GM13976 (cell line): ENCODE measurements around the gene GPSM1.

Experiments used
- DNase-seq: peaks from one replicate; pipeline ENCODE4 v3.0.0; 2012; ENCODE audit warnings: low spot score
- in situ Hi-C: fragments of 300-500 bp; cut with MboI; formaldehyde crosslinking; loops from one replicate; pipeline ENCODE4 v1.12.0; 2022; ENCODE audit warnings: low sequenced_read_pairs, mixed read lengths, inconsistent platforms; ENCODE audit not compliant: unreplicated experiment
- TF ChIP-seq, protein P1 (sequence below): IDR thresholded peaks from 2 replicates; pipeline ENCODE4 v1.5.1; 2012; ENCODE audit warnings: borderline replicate concordance, mild to moderate bottlenecking; ENCODE audit not compliant: insufficient read depth; ENCODE audit errors: extremely low read depth, missing control alignments, control extremely low read depth

The GPSM1 gene

GRCh38 chr9:136372561-136373299, 45.4 kb downstream of the GPSM1 start:
- TF ChIP-seq, protein P1, sequence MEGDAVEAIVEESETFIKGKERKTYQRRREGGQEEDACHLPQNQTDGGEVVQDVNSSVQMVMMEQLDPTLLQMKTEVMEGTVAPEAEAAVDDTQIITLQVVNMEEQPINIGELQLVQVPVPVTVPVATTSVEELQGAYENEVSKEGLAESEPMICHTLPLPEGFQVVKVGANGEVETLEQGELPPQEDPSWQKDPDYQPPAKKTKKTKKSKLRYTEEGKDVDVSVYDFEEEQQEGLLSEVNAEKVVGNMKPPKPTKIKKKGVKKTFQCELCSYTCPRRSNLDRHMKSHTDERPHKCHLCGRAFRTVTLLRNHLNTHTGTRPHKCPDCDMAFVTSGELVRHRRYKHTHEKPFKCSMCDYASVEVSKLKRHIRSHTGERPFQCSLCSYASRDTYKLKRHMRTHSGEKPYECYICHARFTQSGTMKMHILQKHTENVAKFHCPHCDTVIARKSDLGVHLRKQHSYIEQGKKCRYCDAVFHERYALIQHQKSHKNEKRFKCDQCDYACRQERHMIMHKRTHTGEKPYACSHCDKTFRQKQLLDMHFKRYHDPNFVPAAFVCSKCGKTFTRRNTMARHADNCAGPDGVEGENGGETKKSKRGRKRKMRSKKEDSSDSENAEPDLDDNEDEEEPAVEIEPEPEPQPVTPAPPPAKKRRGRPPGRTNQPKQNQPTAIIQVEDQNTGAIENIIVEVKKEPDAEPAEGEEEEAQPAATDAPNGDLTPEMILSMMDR, result peak; percentile 8
- in situ Hi-C loops, result no loop called here
- no peak for DNase-seq

DNA sequence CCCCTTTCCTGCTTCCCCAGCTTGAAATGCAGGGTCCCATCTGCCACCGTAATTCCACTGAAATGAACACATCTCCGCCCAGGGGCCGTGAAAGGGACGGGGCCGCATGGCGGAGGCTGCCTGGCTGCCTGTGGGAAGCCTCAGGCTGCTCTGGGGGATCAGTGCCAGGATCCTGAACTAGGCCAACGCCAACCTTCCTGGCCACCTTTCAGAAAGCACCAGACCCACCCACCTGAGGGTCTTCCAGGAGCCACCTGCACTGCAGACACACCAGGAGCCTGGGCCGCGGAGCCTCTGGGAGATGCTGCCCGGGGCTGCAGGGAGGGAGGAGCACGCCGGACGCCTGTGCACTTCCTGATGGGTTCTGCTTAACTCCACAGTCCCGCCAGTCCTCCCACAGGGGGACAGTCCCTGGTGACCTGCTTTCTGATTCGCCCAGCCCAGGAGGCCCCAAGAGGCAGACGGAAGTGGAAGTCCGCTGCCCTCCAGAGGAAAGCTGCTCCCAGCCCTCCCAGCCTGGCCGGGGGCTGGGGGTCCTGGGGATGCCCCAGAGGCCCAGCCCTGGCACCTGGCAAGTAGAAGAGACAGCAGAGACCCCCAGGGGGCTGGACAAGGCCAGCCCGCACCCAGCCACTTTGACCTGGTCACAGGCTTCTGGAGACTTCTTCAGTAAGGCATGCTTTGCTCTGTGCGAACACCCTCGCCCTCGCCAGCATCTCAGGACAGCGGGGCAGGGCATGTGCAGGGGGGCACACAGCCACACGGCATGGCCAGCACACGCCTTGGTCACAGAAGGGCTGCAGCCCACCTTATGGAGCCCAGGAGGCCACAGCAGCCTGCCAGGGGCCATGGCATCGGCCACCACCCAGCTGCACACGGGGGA, 46.2 kb downstream of the GPSM1 start, which contains the start of gene CARD9:
Gene CARD9 (minus strand): TSS at position 370 of the 883 bp plus-strand sequence. CDS start 1,591 bp downstream, outside the sequence.
- peak; percentile 74 for DNase-seq
- in situ Hi-C loops, result no loop called here
- TF ChIP-seq, protein P1, result peak; percentile 13

GRCh38 chr9:136374183-136374575, 46.8 kb downstream of the GPSM1 start:
- TF ChIP-seq, protein P1, result no peak
- in situ Hi-C loops, result no loop called here
- no peak for DNase-seq

- TF ChIP-seq, protein P1, result no peak
- in situ Hi-C loops, result no loop called here
- DNase-seq, result no peak
Observed at GRCh38 chr9:136375096-136375495, 47.8 kb downstream of the GPSM1 start.

- in situ Hi-C loops, result no loop called here
- TF ChIP-seq, protein P1, result no peak
- DNase-seq, result no peak
Observed at GRCh38 chr9:136376457-136376856, 49.1 kb downstream of the GPSM1 start.

- in situ Hi-C loops, result no loop called here
- TF ChIP-seq, protein P1, result no peak
- DNase-seq, result no peak
Observed at GRCh38 chr9:136377341-136378169, 50.2 kb downstream of the GPSM1 start.
